H1 (cell line): ENCODE data around the gene RETNLB. TPM values are rescaled to one million over a fixed set of nuclear protein-coding genes. Genes with fewer than 3 reads are reported as not detected.

Experiments
- CHD7 ChIP-seq: fragments of 300-600 bp; sonication (generic); IDR thresholded peaks from 2 replicates; pipeline ENCODE4 v1.7.1; 2012; ENCODE audit warnings: low read length, moderate library complexity, mild to moderate bottlenecking, inconsistent platforms; ENCODE audit not compliant: insufficient replicate concordance
- CTCF ChIP-seq, 3 experiments: IDR thresholded peaks; 1 replicate in 2 of 3; 2 replicates in 1 of 3; pipeline versions ENCODE4 v1.5.1 to v1.6.1; 2011; ENCODE audit warnings: low read length in 3 of 3, mild to moderate bottlenecking in 3 of 3, inconsistent platforms in 2 of 3, low read depth in 1 of 3, moderate library complexity in 1 of 3; ENCODE audit not compliant: insufficient read depth in 1 of 3; ENCODE audit errors: control extremely low read depth in 1 of 3
- EGR1 ChIP-seq: IDR thresholded peaks from 2 replicates; pipeline ENCODE4 v1.6.1; 2011; ENCODE audit warnings: low read depth, low read length, borderline replicate concordance
- SIN3A ChIP-seq, 2 experiments: IDR thresholded peaks in 1 of 2; conservative IDR thresholded peaks in 1 of 2; 2 replicates each; pipeline ENCODE4 v1.6.1; 2011 to 2012; ENCODE audit warnings: low read length in 2 of 2, improper control_type of control experiment in 1 of 2, low read depth in 1 of 2, mild to moderate bottlenecking in 1 of 2
- polyA plus RNA-seq, 7 experiments: library from polyadenylated mRNA; depleted of rRNA in 3 of 7; stranded (reverse) in 5 of 7; unstranded in 2 of 7; fragments of >200 nt in 5 of 7; fragments of 200-250 nt in 2 of 7; gene quantifications; 1 replicate in 5 of 7; 2 replicates in 1 of 7; 4 replicates in 1 of 7; pipeline versions ENCODE4 v1.2.1 to v1.2.3, GENCODE V29; 2011 to 2013; ENCODE audit warnings: missing spikeins in 2 of 7, mixed read lengths in 2 of 7
- total RNA-seq: library from RNA; stranded (reverse); fragmentation: NEBNext Ultra II Directional; extraction: Animal tissue kit (Norgen Biotek cat#: 25700); gene quantifications from 2 replicates; pipeline ENCODE4 v1.2.1, GENCODE V29; 2021

The RETNLB gene
- total and polyA plus RNA-seq, 2 of the 8 experiments (the other 6 are each of a cell fraction or from before 2014, with no cell fraction given) = not detected

DNA sequence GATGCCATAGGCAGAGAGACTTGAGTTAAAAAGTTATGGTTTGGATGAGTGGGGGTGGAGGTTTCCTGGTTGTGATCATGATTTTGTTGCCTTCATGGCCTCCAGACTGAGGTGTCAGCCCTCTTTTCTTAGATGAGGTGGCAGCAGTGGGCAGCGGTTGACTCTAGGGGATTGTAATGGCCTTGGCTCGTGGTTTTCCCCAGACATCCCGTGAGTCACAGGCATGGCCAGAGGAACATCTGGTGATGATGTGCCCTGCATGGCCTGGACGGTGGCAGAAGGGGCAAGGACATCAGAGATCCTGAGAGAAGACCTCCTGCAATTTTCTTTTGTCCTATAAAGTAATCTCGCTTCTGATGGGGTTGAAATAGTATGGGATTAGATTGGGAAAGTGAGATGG lies 12.4 kb downstream of the RETNLB start (continued):
- TF ChIP-seq CHD7 = no peak
- TF ChIP-seq SIN3A (conservative IDR thresholded peaks at IDR 0.05 in 1 of 2, IDR thresholded peaks at IDR 0.05 in 1 of 2; ENCODE audit: low read depth in 1 of 2, low read length in 2 of 2) = no peak
- no peak for TF ChIP-seq EGR1
- no peak for TF ChIP-seq CTCF (IDR thresholded peaks at IDR 0.05; ENCODE audit: control extremely low read depth in 1 of 3, insufficient read depth in 1 of 3, low read depth in 1 of 3, low read length in 3 of 3)
